ENCODE measurements around the gene PKP4.

The PKP4 gene

DNA sequence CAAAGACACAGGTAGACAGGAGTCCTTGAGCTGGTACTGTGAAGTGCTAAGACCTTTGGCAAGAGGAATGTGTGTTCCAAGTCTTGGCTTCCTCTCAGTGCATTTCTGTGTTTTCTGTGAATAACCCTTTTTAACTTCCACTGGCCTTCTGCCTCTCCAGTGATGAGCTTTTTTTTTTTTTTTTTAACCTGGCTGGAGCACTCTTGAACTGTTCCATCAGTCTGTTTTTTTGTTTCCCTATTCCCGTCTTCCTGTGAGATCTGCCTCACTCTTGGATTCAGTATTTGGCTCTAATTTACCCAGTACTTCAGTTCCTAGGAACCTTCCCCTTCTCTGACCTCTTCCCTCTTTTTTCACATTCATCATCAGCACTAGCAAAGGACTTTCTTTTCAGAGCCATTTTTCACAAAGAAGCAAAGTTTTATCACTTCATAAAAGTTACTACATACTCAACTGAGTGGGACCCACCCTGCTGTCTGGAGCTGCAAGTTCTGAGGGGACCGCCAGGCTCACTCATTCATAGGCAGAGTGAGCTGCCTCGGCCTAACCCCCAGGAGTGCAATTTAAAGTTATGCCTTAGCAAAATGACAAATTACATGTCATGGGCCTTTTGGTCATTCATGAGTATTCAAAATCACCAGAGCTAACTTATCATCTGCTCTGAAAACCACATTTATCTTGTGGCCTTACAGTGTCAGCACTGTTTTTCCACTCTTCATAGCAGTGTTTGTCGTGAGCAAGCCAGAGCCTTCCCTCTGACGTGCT, 211.4 kb downstream of the PKP4 start:
- TF ChIP-seq, protein P1, sequence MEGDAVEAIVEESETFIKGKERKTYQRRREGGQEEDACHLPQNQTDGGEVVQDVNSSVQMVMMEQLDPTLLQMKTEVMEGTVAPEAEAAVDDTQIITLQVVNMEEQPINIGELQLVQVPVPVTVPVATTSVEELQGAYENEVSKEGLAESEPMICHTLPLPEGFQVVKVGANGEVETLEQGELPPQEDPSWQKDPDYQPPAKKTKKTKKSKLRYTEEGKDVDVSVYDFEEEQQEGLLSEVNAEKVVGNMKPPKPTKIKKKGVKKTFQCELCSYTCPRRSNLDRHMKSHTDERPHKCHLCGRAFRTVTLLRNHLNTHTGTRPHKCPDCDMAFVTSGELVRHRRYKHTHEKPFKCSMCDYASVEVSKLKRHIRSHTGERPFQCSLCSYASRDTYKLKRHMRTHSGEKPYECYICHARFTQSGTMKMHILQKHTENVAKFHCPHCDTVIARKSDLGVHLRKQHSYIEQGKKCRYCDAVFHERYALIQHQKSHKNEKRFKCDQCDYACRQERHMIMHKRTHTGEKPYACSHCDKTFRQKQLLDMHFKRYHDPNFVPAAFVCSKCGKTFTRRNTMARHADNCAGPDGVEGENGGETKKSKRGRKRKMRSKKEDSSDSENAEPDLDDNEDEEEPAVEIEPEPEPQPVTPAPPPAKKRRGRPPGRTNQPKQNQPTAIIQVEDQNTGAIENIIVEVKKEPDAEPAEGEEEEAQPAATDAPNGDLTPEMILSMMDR (IDR thresholded peaks at IDR 0.05): no peak

DNA sequence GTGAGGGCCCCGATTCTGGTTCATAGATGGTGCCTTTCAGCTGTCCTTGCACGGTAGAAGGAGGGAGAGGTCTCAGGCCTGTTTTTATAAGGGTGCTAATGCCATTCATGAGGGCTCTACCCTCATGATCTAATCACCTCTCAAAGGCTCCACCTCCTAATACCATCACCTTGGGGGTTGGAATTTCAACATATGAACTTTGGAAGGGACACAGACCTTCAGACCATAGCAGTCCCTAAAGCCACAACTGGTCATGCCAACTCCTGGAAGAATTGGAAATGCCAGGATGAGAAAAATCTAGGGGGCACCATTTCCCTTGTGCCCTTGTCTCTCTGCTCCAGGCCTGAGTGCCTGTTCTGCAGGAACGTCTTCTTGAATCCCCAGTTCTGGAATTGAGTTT, 213.5 kb downstream of the PKP4 start:
- TF ChIP-seq, protein P1 (IDR thresholded peaks at IDR 0.05): no peak

DNA sequence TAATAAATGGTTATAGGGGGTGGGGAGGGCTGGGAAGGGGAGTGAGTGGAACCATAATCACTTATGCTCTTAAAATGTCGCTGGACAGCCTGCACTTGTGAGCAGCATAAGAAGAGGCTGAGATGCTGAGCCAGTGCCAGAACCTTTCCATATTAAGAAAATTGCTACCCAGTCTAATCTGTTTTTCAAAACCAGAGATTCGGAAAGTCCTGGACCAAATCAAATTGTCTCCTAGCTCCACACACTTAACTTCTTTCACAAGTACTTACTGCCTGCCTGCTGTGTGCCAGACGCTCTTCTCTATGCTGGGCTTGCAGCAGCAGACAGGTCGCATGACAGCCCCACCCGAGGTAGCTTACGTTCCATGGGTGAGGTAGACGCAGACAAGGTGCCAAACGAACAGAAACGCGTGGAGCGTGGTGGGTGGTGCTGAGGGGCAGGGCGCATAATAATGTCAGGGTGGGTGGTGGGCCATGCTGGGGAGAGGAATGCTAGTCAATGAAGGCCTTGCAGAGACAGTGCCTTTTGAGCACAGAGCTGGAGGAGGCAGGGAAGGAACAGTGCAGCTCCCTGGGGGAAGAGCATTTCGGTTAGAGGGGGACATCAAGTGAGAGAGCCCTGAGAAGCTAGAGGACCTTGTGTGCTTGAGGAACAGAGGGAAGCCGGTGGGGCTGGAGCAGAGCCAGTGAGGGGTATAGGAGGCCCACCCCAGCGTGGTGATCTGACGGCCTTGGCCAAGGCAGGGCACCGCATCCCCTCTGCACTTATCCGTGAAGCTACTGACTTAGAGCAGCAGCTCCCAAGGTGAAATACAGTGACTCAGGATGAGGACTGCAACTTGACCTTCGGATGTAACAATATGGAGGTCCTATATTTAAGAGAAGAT, 214.9 kb downstream of the PKP4 start:
- TF ChIP-seq, protein P1 (IDR thresholded peaks at IDR 0.05): no peak

GRCh38 chr2:158676295-158676694, 219.5 kb downstream of the PKP4 start:
- TF ChIP-seq, protein P1 (IDR thresholded peaks at IDR 0.05): no peak

- TF ChIP-seq, protein P1 (IDR thresholded peaks at IDR 0.05): no peak
These were observed 219.9 kb downstream of the PKP4 start for GRCh38 chr2:158676696-158677095.

DNA sequence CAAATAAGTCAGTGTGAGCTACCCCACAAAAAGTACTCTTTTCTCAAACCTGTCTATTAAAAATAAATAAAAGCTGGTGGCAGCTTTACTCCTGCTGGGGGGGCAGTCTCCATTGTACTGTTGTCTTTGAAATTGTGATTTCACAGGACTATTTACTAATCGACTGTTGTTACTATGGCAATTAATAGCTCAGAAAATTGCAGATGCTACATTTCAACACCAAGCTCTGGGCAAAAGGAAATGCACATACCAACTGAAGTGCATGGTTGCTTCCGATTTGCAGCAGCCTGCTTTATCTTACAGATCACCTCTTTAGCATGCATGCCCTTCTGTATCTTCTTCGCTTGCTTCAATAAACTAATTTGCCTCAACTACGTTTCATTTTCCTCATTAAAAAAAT, 220.8 kb downstream of the PKP4 start:
- TF ChIP-seq, protein P1 (IDR thresholded peaks at IDR 0.05): no peak

DNA sequence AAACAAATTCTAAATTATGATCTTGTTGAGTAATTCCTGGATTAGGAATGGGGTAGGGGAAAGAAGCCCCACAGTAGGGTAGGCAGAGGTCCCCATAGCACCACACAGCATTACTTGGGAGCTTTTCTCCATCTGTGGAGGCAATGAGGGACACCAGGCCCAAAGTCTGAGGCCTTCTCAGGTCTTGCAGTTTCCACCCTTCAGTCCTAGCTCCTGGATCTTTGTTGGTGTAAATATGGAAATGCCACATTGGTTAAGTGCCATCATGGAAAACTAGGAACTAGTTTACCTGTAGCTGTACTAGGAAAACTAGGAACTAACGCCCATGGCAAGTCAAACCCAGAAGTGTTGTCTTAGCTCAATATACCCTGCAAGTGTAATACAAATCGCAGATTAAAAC, 225.1 kb downstream of the PKP4 start:
- TF ChIP-seq, protein P1 (IDR thresholded peaks at IDR 0.05): no peak

Data from LNCAP (cell line).